CD4-positive, alpha-beta T cell treated with Interleukin-4 for 4 hours (primary cell): ENCODE results near the gene SLC39A2.
"Not testable (repeated sequence)": the region's sequence is repeated elsewhere in the genome, so short reads cannot be mapped to it uniquely, and the experiment has no call there.

ENCODE experiments used
- DNase-seq: peaks from one replicate; pipeline ENCODE4 v3.0.0-alpha.2; 2020

Gene SLC39A2

DNA sequence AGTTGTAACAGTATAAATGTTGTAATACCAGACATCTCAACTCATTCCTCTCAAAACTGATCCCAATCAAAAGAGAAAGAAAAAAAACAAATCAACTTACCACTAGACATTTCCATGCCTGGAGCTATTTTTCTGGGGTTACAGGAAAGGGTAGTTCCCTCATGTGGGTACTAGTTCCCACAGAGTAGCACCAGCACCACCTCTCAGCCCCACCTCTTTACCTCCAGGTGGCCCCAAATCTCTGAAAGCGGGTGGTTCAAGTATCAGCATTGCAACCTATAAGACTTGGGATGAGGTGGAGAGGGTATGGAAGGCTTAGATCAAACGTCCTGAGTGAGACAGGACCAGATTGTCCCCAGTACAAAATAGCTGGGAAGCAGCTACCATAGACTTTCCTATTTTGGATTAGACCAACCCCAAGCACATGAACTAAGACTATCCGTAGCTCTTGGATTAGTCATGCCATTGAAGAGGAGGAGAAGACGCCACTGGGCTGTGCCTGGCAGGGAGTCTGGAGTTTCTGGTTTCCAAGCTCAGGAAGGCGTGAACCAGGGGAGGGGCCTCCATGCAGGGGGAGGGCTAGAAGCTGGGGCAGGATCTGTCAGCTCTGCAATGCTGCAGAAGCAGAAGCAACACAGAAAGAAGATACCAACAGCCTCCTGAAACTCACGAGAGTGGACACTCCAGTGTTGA, at the start of gene SLC39A2:
Gene SLC39A2, plus strand, starts transcription at position 620 of the 693 bp plus-strand sequence. CDS start 154 bp downstream, outside the sequence.
- DNase-seq: no peak

GRCh38 chr14:20954736-20955537, 44.2 kb upstream of the SLC39A2 start, which contains the start of gene RNASE2:
Gene RNASE2, plus strand, starts transcription at chr14:20955487. Its CDS starts 285 bp downstream, at chr14:20955772.
- not testable (repeated sequence) for DNase-seq

GRCh38 chr14:20955538-20955873, 43.6 kb upstream of the SLC39A2 start:
- not testable (repeated sequence) for DNase-seq

DNA sequence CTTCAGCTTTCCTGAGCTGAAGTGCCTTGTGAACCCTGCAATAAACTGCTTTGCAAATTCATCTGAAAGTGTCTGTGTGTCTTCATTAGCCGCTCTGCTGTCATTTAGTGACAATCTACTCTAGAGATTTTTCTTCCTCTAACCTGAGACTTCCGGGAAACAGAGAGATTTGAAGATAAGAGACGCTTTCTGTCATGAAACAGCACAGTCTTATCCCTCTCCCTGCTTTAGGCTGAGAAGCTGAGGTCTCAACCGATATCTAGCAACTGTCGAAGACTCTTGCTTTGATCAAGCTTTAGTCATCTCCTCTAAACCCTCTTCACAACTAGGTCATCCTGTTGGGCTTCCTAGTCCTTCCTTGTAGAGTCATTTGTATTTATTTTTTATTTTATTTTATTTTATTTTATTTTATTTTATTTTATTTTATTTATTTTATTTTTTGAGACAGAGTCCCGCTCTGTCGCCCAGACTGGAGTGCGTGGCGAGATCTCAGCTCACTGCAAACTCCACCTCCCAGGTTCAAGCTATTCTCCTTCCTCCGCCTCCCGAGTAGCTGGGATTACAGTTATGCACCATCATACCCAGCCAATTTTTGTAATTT, 42.6 kb upstream of the SLC39A2 start:
- DNase-seq: no peak

- not testable (repeated sequence) for DNase-seq
These were observed 40.1 kb upstream of the SLC39A2 start for GRCh38 chr14:20958946-20959345.

DNA sequence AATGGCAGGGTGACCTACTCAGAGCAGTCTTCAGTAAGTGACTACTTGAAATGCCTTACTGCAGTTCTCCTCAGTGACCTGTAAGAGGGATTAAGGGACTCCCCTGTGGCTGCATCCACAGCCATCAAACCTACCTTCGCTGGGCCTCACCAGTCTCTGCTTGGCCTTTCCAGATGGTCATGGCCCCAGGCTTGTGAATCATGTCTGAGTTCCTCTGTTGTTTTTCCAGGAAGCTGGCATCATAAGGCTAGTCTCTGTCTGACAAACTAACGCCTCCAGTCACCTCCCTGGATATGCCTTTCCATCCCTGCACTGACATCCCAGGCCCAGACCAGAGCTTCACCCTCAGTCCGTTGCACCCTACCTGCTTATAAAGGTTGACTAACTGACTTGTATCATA, 29.8 kb upstream of the SLC39A2 start:
- DNase-seq: no peak

DNA sequence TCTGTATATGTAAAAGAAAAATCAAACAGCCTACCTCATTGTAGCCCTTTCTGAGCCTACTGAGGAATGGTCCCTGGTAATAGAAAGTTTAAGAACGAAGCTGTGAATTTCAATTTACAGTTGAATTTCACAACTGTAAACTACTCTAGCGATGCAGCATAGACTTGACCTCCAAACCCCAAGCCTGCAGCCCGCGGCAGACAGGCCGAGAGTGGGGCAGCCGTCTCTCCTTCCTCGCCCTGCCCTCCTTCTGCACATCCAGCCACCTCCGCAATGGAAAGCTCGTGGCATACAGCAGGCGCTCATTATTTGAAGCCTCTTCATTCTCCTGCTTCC, 28.5 kb upstream of the SLC39A2 start:
- DNase-seq: no peak

GRCh38 chr14:20970983-20971704, 27.9 kb upstream of the SLC39A2 start:
- peak; percentile 68 for DNase-seq

DNA sequence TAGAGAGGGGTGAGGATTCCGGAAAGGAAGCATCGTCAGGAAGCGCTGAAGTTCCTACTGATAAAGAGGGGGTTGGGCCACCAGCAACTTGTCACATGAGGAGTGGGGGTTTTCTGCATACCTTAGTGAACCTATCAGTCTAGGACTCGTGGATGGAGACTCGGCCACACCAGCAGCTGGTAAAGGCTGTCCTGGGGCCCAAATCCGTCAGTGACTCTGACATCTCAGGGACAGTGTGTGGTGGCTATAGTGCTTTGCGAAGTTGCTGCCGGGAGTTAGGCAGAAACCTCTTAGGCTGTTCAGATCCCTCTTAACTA, 27.4 kb upstream of the SLC39A2 start:
- no peak for DNase-seq

DNA sequence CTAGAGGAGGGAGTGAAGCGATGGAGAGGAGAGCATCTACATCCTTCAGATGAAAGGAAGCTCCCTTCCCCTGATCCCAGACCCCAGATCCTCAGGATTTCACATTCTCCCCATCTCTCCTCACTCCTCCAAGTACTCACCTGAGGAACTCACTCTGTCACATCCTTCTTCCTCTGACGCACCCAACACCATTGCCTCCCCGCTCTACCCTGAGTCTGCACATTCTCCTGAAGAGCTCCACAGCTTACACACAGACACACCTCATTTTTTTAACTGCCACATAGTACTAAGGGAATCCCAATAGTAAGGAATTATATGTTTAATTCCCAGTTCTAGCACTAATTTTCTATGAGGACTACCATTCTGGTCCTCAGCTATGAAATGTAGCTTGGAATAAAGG, 25.6 kb upstream of the SLC39A2 start:
- DNase-seq: no peak

- no peak for DNase-seq
These were observed 22.8 kb upstream of the SLC39A2 start for GRCh38 chr14:20976291-20976690.

GRCh38 chr14:20978687-20979086, 20.4 kb upstream of the SLC39A2 start:
- DNase-seq: no peak

- no peak for DNase-seq
These were observed 18.2 kb upstream of the SLC39A2 start for GRCh38 chr14:20980906-20981305.

- no peak for DNase-seq
These were observed 16.3 kb upstream of the SLC39A2 start for GRCh38 chr14:20982646-20983369.

DNA sequence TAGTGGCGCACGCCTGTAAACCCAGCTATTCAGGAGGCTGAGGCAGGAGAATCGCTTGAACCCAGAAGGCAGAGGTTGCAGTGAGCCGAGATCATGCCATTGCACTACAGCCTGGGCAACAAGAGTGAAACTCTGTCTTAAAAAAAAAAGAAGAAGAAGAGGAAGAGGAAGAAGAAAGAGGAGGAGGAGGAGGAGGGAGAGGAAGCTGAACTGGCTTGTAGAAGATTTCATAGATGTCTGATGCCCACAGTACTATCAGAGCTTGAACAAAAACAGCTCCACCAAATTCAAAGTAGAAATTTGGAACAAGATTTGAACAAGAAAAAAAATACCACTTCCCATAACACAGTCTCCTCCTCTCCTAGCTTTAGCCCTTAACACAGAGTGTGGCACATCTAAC, 13.4 kb upstream of the SLC39A2 start:
- not testable (repeated sequence) for DNase-seq

DNA sequence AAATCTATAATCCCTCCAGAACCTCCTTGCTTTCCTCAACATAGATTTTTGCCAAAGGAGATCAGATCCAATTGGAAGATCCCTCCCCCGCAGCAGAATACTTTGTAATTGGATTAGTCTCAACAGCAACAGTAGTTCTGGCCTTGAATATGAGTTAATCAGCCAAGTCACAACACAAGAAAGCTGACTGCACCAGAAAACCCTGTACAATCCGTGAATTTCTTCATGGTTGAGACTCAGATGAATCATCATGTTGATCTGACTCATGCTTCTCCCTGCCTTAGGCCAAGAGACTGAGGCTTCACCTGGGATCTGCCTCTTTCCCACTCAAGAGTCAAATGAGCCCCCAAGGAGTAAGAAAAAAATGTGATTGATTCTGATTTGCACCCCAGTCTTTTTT, 12.3 kb upstream of the SLC39A2 start:
- DNase-seq: no peak

DNA sequence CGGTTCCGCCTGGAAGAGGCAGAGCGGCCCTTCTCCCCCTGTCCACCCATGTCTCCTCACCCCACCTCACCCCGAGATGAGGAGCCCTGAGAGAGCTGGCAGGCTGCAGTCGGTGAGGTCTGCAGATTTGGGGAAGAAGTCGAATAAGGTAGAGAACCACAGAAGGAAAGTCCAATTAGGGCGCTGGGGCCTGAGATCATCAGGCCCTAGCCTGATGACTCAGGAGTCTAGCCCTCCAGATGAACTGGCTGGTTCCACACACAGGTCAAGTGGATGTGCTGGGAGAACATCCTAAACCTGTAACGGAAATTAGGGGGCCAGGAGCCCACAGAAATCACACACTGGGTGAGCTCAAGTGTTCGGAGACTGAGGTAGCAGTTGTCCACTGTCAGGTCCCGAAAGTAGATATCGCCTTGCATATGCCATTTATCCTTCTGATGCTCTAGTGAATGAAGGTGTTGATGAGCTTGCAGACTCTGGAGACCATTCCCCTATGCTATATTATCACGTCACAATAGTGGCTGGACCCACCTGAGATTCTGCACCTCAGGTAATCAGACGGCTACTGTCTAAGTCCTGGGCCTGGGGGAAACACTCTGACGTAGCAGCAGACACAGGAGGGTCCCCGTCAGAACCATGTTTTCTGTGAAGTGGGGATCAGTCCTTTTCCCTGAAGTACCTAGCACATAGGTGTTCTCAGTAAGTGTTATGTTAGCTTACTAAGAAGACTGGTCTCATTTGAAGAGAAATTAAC, 10.2 kb upstream of the SLC39A2 start:
- no peak for DNase-seq

DNA sequence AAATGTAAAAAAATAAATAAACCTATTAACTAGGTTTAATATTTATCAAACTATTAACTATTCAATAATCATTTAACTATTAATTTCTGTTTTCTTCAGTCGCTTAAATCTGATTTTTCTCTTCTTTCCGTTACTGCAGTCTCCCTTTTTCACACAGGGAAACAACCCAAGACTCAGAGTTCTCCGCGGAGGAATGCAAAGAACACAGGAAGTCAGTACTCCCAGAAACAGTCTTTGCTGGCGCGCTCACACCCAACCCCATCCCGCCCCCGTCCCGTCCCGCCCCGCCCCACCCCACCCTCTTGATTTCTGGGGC, 9.7 kb upstream of the SLC39A2 start:
- DNase-seq: no peak

DNA sequence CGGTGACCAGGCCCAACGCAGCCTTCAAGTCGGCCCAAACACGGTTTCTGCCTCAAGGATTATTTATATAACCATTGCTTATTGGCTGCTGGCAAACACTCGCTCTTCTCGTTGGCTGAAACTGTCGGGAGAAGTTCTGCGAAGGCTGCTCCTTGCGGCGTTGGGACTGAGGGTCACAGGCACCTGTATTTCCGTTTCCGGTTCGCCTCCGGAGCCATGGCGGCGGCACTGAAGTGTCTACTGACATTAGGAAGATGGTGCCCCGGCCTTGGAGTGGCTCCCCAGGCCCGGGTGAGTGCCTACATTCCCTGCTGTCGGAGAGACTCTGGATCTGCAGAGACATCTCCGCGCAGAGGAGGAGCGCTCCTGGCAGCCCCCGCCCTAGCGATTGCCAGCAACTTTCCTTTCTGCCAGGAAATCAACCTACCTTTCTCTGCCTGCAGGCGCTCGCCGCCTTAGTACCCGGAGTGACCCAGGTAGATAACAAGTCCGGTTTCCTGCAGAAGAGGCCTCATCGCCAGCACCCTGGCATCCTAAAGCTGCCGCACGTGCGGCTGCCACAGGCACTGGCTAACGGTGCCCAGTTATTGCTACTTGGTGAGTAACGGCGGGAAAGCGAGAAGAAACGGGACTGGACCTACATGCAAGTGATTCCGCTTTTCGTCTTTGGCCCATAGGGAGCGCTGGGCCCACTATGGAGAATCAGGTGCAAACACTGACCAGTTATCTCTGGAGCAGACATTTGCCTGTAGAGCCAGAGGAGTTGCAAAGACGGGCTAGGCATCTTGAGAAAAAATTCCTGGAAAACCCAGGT, 9.1 kb upstream of the SLC39A2 start, which contains the start of gene METTL17:
Gene METTL17, plus strand, starts transcription at position 194 of the 814 bp plus-strand sequence. Its CDS starts 23 bp downstream, at position 217.
- DNase-seq: peak; percentile 92

- DNase-seq: no peak
These were observed 2.6 kb upstream of the SLC39A2 start for GRCh38 chr14:20996521-20996920.

- DNase-seq: no peak
These were observed 2.0 kb upstream of the SLC39A2 start for GRCh38 chr14:20997115-20997514.
